ENCODE data around the gene SNX9.
"Not testable (repeated sequence)": the region's sequence is repeated elsewhere in the genome, so short reads cannot be mapped to it uniquely, and the experiment has no call there.

The SNX9 gene

GRCh38 chr6:157900751-157901150, 77.7 kb downstream of the SNX9 start:
- not testable (repeated sequence) for H3K4me1 ChIP-seq (ENCODE audit: control insufficient read depth in 1 of 2, insufficient read depth in 2 of 2, low read length in 2 of 2); H4K8ac ChIP-seq (ENCODE audit: low read depth, low read length); H3K79me1 ChIP-seq (ENCODE audit: low read length); H3K14ac ChIP-seq (ENCODE audit: low read length); H3K4me3 ChIP-seq (ENCODE audit: low read depth, low read length); H3K23ac ChIP-seq (ENCODE audit: low read length); H2BK5ac ChIP-seq (ENCODE audit: low read depth, low read length, poor library complexity); H2AK5ac ChIP-seq (ENCODE audit: low read length); H4K12ac ChIP-seq (ENCODE audit: low read depth, low read length); H3K18ac ChIP-seq (ENCODE audit: low read length); H3K4ac ChIP-seq (ENCODE audit: low read depth, low read length); H3K27ac ChIP-seq (ENCODE audit: low read depth, low read length); H3K9me3 ChIP-seq (ENCODE audit: insufficient read depth, low read depth, low read length); H2AFZ ChIP-seq (ENCODE audit: insufficient read depth, low read length, poor library complexity); H2BK12ac ChIP-seq (ENCODE audit: low read length); H2BK120ac ChIP-seq (ENCODE audit: insufficient read depth, low read length, poor library complexity); H3K27me3 ChIP-seq (ENCODE audit: insufficient read depth, low read length); H3K79me2 ChIP-seq (ENCODE audit: control insufficient read depth, insufficient read depth, low read length, poor library complexity); H4K91ac ChIP-seq (ENCODE audit: low read depth, low read length); H3K9ac ChIP-seq (ENCODE audit: low read length); H3K4me2 ChIP-seq (ENCODE audit: low read length)
- peak in 1 of 2 donors; percentile 32 for DNase-seq
- WGBS (ENCODE audit: extremely low coverage, insufficient coverage, insufficient read length): no CpG with 5 or more reads among the region's 4 CpGs
- peaks cover 24 to 25% of the 10 kb centered on the region in 2 experiments for H3K36me3 ChIP-seq (ENCODE audit: control insufficient read depth in 1 of 2, insufficient read depth in 2 of 2, low read length in 2 of 2)

DNA sequence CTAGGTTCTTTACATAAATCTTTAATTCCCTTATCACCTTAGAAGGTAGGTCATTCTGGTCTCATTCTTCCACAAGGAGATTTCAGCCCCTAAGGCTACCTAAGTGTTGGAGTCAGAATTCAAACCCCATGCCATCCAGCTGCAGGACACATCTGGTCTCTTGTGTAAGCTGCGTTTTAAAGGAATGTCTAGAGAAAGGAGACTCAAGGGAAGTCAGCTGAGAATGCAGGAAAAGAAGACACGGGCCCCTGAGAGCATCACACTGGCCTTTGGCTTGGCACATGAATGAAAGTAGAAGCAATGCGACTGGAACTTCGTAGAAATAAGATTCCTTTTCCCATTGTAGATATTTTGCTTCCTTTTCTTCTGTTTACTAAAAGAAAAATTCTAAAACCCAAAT, 82.0 kb downstream of the SNX9 start:
- no peak for DNase-seq
- no peak overlapping the region for H3K4me3 ChIP-seq (ENCODE audit: low read depth, low read length)
- H3K79me1 ChIP-seq (ENCODE audit: low read length): no peaks in the 10 kb centered on the region
- no CpG with 5 or more reads among the region's 4 CpGs for WGBS (ENCODE audit: extremely low coverage, insufficient coverage, insufficient read length)
- H4K8ac ChIP-seq (ENCODE audit: low read depth, low read length): no peak overlapping the region
- H3K4me2 ChIP-seq (ENCODE audit: low read length): no peak overlapping the region
- H2BK120ac ChIP-seq (ENCODE audit: insufficient read depth, low read length, poor library complexity): no peak overlapping the region
- no peak overlapping the region for H4K12ac ChIP-seq (ENCODE audit: low read depth, low read length)
- peaks cover 19 to 25% of the 10 kb centered on the region in 2 experiments for H3K36me3 ChIP-seq (ENCODE audit: control insufficient read depth in 1 of 2, insufficient read depth in 2 of 2, low read length in 2 of 2)
- no peaks in the 10 kb centered on the region for H3K9me3 ChIP-seq (ENCODE audit: insufficient read depth, low read depth, low read length)
- no peak overlapping the region for H3K23ac ChIP-seq (ENCODE audit: low read length)
- no peak overlapping the region for H2BK5ac ChIP-seq (ENCODE audit: low read depth, low read length, poor library complexity)
- no peak overlapping the region for H3K4ac ChIP-seq (ENCODE audit: low read depth, low read length)
- H2AFZ ChIP-seq (ENCODE audit: insufficient read depth, low read length, poor library complexity): no peak overlapping the region
- no peak overlapping the region for H3K18ac ChIP-seq (ENCODE audit: low read length)
- no peak overlapping the region for H3K14ac ChIP-seq (ENCODE audit: low read length)
- H4K91ac ChIP-seq (ENCODE audit: low read depth, low read length): no peak overlapping the region
- no peak overlapping the region for H2AK5ac ChIP-seq (ENCODE audit: low read length)
- no peaks in the 10 kb centered on the region for H3K27me3 ChIP-seq (ENCODE audit: insufficient read depth, low read length)
- no peak overlapping the region for H3K9ac ChIP-seq (ENCODE audit: low read length)
- no peak overlapping the region for H2BK12ac ChIP-seq (ENCODE audit: low read length)
- no peak overlapping the region for H3K27ac ChIP-seq (ENCODE audit: low read depth, low read length)
- H3K79me2 ChIP-seq (ENCODE audit: control insufficient read depth, insufficient read depth, low read length, poor library complexity): no peaks in the 10 kb centered on the region
- H3K4me1 ChIP-seq (ENCODE audit: control insufficient read depth in 1 of 2, insufficient read depth in 2 of 2, low read length in 2 of 2): peaks cover 0 to 2% of the 10 kb centered on the region in 2 experiments

DNA sequence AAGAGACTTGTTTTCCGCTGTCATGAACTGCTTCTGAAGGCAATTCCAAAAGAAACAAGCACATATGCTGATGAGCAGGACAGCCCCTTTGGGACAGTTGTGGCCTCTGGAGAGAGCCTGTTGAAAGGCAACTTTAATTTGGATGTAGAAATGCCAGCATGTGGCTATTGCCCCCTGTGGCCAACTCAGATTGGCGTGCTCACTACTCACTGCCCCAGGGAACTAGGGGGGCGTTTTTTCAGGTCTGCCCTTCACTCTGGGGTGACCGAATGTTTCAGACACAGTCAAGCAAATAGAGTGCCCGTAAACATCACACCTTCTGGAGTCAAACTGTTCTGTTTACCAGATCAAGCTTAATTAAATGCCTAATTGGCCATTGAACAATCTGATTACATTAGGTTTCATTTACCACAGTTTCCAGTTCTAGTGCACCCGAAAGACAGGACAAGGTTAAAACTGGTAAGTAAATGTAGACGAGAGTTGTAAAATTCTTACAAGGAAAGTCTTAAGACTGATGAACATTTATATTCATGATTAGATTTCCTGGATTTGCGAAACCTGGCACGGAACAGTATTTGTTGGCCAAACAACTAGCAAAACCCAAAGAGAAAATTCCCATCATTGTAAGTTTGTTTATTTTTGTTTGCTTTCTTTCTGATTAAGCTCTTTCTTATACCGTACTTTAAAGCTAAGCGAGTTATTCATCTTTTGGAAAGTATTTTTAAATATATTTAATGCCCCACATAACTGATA, 82.7 kb downstream of the SNX9 start:
- no peak overlapping the region for H3K14ac ChIP-seq (ENCODE audit: low read length)

DNA sequence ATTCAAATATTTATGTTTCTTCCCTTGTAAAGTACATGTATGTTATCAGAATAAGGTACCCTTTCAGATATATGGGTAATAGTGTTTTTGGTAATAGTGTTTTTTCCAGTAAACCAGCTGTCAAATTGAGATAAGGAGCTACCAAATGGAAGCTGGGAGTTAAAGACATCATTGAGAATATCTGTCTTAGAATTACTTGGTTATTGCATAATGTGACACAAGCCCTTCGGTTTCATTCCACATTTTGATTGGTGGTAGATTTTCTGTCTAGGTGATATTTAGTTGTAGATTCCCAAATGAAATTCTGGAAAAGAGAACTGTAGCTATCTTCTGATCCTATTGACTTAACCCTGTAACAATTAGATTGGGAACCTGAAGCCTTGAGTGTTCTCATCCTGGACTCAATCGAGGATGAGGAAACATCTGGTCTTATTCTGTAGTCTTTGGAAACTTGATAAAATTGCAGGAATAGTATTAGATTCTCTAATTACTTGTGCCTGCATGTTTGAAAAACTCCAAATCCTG, 83.6 kb downstream of the SNX9 start:
- H2AFZ ChIP-seq (ENCODE audit: insufficient read depth, low read length, poor library complexity): no peak overlapping the region
- H3K79me2 ChIP-seq (ENCODE audit: control insufficient read depth, insufficient read depth, low read length, poor library complexity): no peaks in the 10 kb centered on the region
- peaks cover 25 to 32% of the 10 kb centered on the region in 2 experiments for H3K36me3 ChIP-seq (ENCODE audit: control insufficient read depth in 1 of 2, insufficient read depth in 2 of 2, low read length in 2 of 2)
- no peaks in the 10 kb centered on the region for H3K9me3 ChIP-seq (ENCODE audit: insufficient read depth, low read depth, low read length)
- H3K4me1 ChIP-seq (ENCODE audit: control insufficient read depth in 1 of 2, insufficient read depth in 2 of 2, low read length in 2 of 2): no peaks in the 10 kb centered on the region
- WGBS (ENCODE audit: extremely low coverage, insufficient coverage, insufficient read length): no CpG with 5 or more reads among the region's 2 CpGs
- H3K4ac ChIP-seq (ENCODE audit: low read depth, low read length): no peak overlapping the region
- H2BK120ac ChIP-seq (ENCODE audit: insufficient read depth, low read length, poor library complexity): no peak overlapping the region
- H3K14ac ChIP-seq (ENCODE audit: low read length): no peak overlapping the region
- no peak overlapping the region for H4K8ac ChIP-seq (ENCODE audit: low read depth, low read length)
- no peak overlapping the region for H2BK12ac ChIP-seq (ENCODE audit: low read length)
- no peak overlapping the region for H3K23ac ChIP-seq (ENCODE audit: low read length)
- H3K27me3 ChIP-seq (ENCODE audit: insufficient read depth, low read length): no peaks in the 10 kb centered on the region
- H4K91ac ChIP-seq (ENCODE audit: low read depth, low read length): no peak overlapping the region
- no peak overlapping the region for H2AK5ac ChIP-seq (ENCODE audit: low read length)
- no peak for DNase-seq
- H4K12ac ChIP-seq (ENCODE audit: low read depth, low read length): no peak overlapping the region
- H3K27ac ChIP-seq (ENCODE audit: low read depth, low read length): no peak overlapping the region
- H3K4me2 ChIP-seq (ENCODE audit: low read length): no peak overlapping the region
- H2BK5ac ChIP-seq (ENCODE audit: low read depth, low read length, poor library complexity): no peak overlapping the region
- no peak overlapping the region for H3K4me3 ChIP-seq (ENCODE audit: low read depth, low read length)
- H3K18ac ChIP-seq (ENCODE audit: low read length): no peak overlapping the region
- no peak overlapping the region for H3K9ac ChIP-seq (ENCODE audit: low read length)
- no peaks in the 10 kb centered on the region for H3K79me1 ChIP-seq (ENCODE audit: low read length)

More for the DNA sequence above, 82.7 kb downstream of the SNX9 start:
- no peak overlapping the region for H3K23ac ChIP-seq (ENCODE audit: low read length)
- no peaks in the 10 kb centered on the region for H3K27me3 ChIP-seq (ENCODE audit: insufficient read depth, low read length)
- DNase-seq: no peak
- no peaks in the 10 kb centered on the region for H3K9me3 ChIP-seq (ENCODE audit: insufficient read depth, low read depth, low read length)
- WGBS (ENCODE audit: extremely low coverage, insufficient coverage, insufficient read length): no CpG with 5 or more reads among the region's 11 CpGs
- no peak overlapping the region for H4K8ac ChIP-seq (ENCODE audit: low read depth, low read length)
- no peak overlapping the region for H3K4ac ChIP-seq (ENCODE audit: low read depth, low read length)
- no peaks in the 10 kb centered on the region for H3K4me1 ChIP-seq (ENCODE audit: control insufficient read depth in 1 of 2, insufficient read depth in 2 of 2, low read length in 2 of 2)
- no peak overlapping the region for H4K12ac ChIP-seq (ENCODE audit: low read depth, low read length)
- H2BK5ac ChIP-seq (ENCODE audit: low read depth, low read length, poor library complexity): no peak overlapping the region
- H3K4me3 ChIP-seq (ENCODE audit: low read depth, low read length): no peak overlapping the region
- no peak overlapping the region for H2BK12ac ChIP-seq (ENCODE audit: low read length)
- no peak overlapping the region for H2AK5ac ChIP-seq (ENCODE audit: low read length)
- H2BK120ac ChIP-seq (ENCODE audit: insufficient read depth, low read length, poor library complexity): no peak overlapping the region
- H3K18ac ChIP-seq (ENCODE audit: low read length): no peak overlapping the region
- peaks cover 20 to 27% of the 10 kb centered on the region in 2 experiments for H3K36me3 ChIP-seq (ENCODE audit: control insufficient read depth in 1 of 2, insufficient read depth in 2 of 2, low read length in 2 of 2)
- H2AFZ ChIP-seq (ENCODE audit: insufficient read depth, low read length, poor library complexity): no peak overlapping the region
- no peak overlapping the region for H3K9ac ChIP-seq (ENCODE audit: low read length)
- H3K79me1 ChIP-seq (ENCODE audit: low read length): no peaks in the 10 kb centered on the region
- no peak overlapping the region for H3K27ac ChIP-seq (ENCODE audit: low read depth, low read length)
- H3K4me2 ChIP-seq (ENCODE audit: low read length): no peak overlapping the region
- H4K91ac ChIP-seq (ENCODE audit: low read depth, low read length): no peak overlapping the region
- no peaks in the 10 kb centered on the region for H3K79me2 ChIP-seq (ENCODE audit: control insufficient read depth, insufficient read depth, low read length, poor library complexity)

Measured in trophoblast cell (in vitro differentiated cells and primary cell).